Stimulated activated CD8-positive, alpha-beta memory T cell treated with anti-CD3 and anti-CD28 coated beads, Interleukin-12 subunit alpha, Interleukin-12 subunit beta, amount 100 ng/mL, for 24 hours (primary cell): ENCODE results near the gene RAD54L.
A peak's percentile ranks its signal among the peaks of the same experiment; 100 is the strongest.
"Not testable (repeated sequence)": the region's sequence is repeated elsewhere in the genome, so short reads cannot be mapped to it uniquely, and the experiment has no call there.

ENCODE experiments used
- DNase-seq: peaks from one replicate; pipeline ENCODE4 v3.0.0-alpha.2; 2020; ENCODE audit errors: extremely low read depth

The RAD54L gene

GRCh38 chr1:46241733-46242132 lies 5.8 kb upstream of the RAD54L start:
- not testable (repeated sequence) for DNase-seq

DNA sequence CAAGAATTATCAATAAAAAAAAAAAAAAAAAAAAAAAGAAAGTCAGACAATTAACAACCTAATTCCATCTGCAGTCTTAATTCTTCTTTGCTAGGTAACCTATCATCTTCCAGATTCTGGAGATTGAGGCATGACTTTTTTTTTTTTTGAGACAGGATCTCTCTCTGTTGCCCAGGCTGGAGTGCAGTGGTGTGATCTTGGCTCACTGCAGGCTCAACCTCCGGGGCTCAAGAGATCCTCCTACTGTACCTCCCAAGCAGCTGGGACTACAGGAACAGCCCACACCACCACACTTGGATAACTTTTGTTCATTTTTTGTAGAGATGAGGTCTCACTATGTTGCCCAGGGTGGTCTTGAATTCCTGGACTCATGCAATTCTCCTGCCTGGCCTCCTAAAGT lies 4.6 kb upstream of the RAD54L start:
- DNase-seq = no peak

DNA sequence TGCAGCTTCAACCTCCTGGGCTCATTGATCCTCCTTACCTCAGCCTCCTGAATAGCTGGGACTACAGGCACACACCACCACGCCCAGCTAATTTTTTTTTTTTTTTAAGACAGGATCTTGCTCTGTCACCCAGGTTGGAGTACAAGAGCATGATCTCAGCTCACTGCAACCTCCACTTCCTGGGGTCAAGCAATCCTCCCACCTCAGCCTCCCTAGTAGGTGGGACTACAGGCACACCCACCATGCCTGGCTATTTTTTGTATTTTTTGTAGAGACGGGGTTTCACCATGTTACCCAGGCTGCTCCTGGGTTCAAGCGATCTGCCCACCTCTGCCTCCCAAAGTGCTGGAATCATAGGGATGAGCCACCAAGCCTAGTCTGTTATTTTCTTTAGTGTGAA lies 3.7 kb upstream of the RAD54L start:
- not testable (repeated sequence) for DNase-seq

GRCh38 chr1:46244656-46245371 lies 2.7 kb upstream of the RAD54L start:
- no peak for DNase-seq

GRCh38 chr1:46246136-46246535 lies 1.4 kb upstream of the RAD54L start:
- not testable (repeated sequence) for DNase-seq

- DNase-seq = peak; percentile 12
Observed at GRCh38 chr1:46246548-46247435, 771 bp upstream of the RAD54L start.

DNA sequence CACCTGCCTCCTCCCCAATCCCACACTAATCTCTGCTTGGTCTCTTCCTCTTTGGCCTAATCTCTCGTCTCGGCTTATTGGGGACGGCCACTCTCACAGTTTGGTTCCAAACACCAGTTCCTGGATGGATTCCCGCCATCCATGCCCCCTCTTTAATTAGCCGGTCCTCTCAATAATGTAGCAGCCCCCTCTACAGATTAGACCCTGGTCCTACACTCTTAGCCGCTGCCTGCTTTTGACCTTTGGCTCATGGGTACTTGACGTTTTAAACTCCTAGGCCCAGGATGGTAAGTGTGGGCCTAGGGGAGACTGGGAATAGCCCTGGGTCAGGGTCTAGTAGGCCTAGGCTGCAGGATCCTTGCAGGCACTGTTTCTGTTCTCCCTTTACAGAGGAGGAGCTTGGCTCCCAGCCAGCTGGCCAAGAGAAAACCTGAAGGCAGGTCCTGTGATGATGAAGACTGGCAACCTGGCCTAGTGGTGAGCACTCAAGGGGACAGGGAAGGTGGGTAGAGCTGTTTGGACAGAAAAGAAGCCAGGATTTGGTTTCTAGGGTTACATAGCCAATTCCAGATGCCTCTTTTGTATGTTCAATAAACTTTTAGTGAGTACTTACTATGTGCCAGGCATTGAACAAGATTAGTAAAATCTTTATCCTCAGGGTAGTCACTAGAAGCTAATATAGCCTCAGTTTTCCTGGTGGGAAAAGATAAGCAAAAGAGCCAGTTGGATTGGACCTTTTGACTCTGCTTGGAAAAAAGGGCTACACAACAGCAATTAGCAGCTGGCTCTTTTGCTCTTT lies 758 bp downstream of the RAD54L start:
- DNase-seq = no peak

DNA sequence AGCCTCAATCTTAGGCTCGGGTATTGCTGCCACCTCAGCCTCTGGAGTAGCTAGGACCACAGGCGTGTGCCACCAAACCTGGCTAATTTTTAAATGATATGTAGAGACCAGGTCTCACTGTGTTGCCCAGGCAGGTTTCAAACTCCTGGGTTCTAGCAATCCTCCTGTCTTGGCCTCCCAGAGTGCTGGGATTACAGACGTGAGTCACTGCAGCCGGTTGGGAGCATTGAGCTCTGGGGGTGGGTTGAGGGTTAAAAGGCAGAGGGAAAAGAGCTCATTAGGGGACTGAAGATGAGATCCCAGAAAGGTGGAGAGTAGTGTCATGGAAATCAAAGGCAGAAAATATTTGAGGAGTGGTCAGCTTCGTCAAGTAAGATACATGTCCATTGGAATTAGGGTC lies 7.1 kb downstream of the RAD54L start:
- DNase-seq = no peak

DNA sequence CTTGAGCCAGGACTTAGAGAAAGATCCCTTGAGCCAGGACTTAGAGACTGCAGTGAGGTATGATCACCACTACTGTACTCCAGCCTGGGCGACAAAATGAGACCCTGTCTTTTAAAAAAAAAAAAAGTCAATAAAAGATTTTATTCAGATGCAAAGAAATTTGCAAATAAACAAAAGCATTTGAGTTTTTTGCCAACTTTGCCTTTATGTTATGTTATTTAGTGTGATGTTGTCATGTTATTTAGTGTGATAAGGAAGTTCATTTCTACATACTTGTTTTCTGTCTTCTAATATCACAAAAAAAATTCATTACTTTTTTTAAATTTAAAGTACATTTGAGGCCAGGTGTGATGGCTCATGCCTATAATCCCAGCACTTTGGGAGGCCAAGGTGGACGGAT lies 9.0 kb downstream of the RAD54L start:
- no peak for DNase-seq

- DNase-seq = no peak
Observed at GRCh38 chr1:46262508-46262907, 14.9 kb downstream of the RAD54L start.

DNA sequence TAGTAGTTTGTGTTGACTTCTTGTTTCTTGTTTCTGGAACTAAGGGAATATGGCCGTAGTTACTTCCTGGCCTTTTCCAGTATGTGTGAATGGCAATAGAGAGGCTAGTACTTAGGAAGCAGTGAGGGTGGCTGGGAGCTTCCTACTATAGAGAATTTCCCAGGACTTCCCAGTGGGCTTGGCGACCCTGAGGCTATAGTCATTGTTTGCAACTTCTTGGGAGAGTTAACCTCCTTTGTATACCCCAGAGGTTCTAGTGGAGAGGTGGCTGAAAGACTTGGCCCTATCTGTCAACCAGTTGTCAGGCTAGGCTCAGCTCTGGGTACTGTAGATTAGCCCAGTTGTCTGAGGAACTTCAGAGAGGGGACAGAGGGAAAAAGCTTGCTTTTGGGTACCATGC lies 15.6 kb downstream of the RAD54L start:
- DNase-seq = no peak

- no peak for DNase-seq
Observed at GRCh38 chr1:46268578-46268977, 21.0 kb downstream of the RAD54L start.

DNA sequence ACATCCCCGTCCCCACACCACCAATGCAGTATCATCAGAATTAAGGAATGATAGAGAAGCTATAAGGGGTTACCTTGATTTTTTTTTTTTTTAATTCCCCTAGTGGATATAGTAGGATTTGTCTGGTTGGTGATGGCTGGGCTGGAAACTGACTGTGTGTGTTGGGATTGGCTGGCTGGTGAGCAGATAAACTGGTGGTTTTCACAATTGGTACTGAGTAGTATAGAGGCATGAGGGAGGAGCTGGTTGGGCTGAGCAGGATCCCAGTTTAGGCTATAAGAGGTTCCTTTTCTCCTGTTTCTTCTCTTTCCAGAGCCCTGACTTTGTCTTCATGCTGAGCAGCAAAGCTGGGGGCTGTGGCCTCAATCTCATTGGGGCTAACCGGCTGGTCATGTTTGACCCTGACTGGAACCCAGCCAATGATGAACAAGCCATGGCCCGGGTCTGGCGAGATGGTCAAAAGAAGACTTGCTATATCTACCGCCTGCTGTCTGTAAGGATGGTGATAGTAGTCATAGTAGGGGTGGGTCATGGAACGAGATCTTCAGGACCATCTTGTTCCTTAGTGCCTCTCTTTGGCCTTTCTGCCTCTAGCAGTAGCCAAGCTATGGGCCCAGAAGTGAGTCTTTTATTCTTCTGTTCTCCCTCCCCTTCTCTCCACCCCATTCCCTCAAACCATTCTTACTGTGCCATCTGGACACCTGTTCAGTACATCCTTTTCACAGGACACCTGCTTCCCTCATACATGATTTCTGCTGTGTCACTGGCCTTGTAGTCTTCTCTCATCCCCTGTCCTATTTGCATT lies 26.9 kb downstream of the RAD54L start:
- DNase-seq = no peak

DNA sequence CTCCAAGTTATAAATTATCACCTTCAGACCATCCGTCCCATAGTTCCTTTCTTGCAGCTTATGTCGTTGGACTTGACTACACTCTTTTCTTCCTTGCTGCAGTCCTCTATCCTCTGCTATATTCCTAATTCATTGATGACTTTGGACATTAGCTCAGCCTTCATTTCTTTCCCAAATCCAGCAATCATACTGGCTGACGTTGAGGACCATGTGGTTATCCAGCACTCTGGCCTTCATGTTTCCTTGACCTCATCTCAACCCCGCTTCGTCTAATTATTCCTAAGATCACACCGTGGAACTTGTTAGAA lies 27.4 kb downstream of the RAD54L start:
- DNase-seq = no peak

DNA sequence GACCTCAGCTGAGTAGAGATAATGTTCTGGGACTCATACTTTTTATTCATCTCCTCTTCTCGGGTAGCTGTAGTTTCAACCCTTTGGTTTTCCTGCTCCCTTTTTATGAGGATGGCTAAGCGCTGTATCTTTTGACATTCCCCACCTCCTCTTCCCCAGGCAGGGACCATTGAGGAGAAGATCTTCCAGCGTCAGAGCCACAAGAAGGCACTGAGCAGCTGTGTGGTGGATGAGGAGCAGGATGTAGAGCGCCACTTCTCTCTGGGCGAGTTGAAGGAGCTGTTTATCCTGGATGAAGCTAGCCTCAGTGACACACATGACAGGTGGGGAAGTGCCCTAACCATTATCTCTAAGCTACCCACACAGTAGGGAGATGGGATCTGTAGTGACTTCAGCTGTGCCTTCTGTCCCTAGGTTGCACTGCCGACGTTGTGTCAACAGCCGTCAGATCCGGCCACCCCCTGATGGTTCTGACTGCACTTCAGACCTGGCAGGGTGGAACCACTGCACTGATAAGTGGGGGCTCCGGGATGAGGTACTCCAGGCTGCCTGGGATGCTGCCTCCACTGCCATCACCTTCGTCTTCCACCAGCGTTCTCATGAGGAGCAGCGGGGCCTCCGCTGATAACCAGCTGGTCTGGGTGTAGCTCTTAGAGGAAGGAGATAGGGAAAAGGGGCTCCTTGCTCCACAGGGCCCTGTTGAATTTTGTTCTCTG lies 30.3 kb downstream of the RAD54L start:
- DNase-seq = no peak

- DNase-seq = no peak
Observed at GRCh38 chr1:46278807-46279206, 31.2 kb downstream of the RAD54L start.

DNA sequence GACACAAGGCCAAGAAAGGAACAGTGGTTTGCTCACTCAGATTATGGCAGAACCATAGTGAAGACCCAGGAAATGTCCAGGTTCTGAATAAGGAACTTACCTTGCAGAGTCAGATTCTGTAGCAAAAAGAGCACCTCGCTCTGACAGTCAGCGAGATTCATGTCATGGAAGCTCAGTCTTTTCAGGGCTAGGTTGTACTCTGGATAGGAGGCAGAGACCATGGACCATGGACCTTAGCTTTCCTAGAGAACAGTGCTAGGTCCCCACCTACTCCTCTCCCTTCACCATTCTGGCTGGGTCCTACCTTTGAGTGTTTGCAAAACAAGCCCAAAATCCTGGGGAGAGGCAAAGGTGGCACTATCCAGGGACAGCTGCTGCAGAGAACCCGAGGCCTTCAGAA lies 32.5 kb downstream of the RAD54L start:
- DNase-seq = no peak

GRCh38 chr1:46281021-46281420 lies 33.5 kb downstream of the RAD54L start:
- no peak for DNase-seq

GRCh38 chr1:46284058-46284457 lies 36.5 kb downstream of the RAD54L start:
- DNase-seq = no peak

GRCh38 chr1:46284597-46285564 lies 37.3 kb downstream of the RAD54L start:
- DNase-seq = no peak
